ENCODE results near the gene CSNK2A2.

Gene CSNK2A2

GRCh38 chr16:58198803-58199411 lies 1.0 kb upstream of the CSNK2A2 start:
- DNase-seq, result no peak

- no peak for DNase-seq
Observed at GRCh38 chr16:58197314-58198012, 443 bp downstream of the CSNK2A2 start.

GRCh38 chr16:58196898-58197313 lies 1.0 kb downstream of the CSNK2A2 start:
- no peak for DNase-seq

- DNase-seq, result no peak
Observed at GRCh38 chr16:58195771-58196170, 2.1 kb downstream of the CSNK2A2 start.

GRCh38 chr16:58195344-58195743 lies 2.6 kb downstream of the CSNK2A2 start:
- no peak for DNase-seq

- DNase-seq, result no peak
Observed at GRCh38 chr16:58194790-58195189, 3.1 kb downstream of the CSNK2A2 start.

- no peak for DNase-seq
Observed at GRCh38 chr16:58187665-58188421, 10.1 kb downstream of the CSNK2A2 start.

GRCh38 chr16:58187092-58187491 lies 10.8 kb downstream of the CSNK2A2 start:
- no peak for DNase-seq

GRCh38 chr16:58186176-58186944 lies 11.5 kb downstream of the CSNK2A2 start:
- no peak for DNase-seq

GRCh38 chr16:58177353-58177710 lies 20.6 kb downstream of the CSNK2A2 start:
- DNase-seq, result no peak

GRCh38 chr16:58176608-58177352 lies 21.1 kb downstream of the CSNK2A2 start:
- DNase-seq, result no peak

GRCh38 chr16:58170223-58170622 lies 27.7 kb downstream of the CSNK2A2 start:
- no peak for DNase-seq

- DNase-seq, result no peak
Observed at GRCh38 chr16:58160855-58161254, 37.1 kb downstream of the CSNK2A2 start.

- DNase-seq, result no peak
Observed at GRCh38 chr16:58158725-58159124, 39.2 kb downstream of the CSNK2A2 start.

GRCh38 chr16:58157951-58158540 lies 39.9 kb downstream of the CSNK2A2 start:
- DNase-seq, result no peak

- DNase-seq, result no peak
Observed at GRCh38 chr16:58157239-58157638, 40.7 kb downstream of the CSNK2A2 start.

GRCh38 chr16:58155839-58156238 lies 42.1 kb downstream of the CSNK2A2 start:
- no peak for DNase-seq

GRCh38 chr16:58154345-58154744 lies 43.6 kb downstream of the CSNK2A2 start:
- no peak for DNase-seq

GRCh38 chr16:58152246-58152868 lies 45.5 kb downstream of the CSNK2A2 start:
- no peak for DNase-seq

- DNase-seq, result no peak
Observed at GRCh38 chr16:58148526-58148925, 49.4 kb downstream of the CSNK2A2 start.

GRCh38 chr16:58148099-58148498 lies 49.8 kb downstream of the CSNK2A2 start:
- no peak for DNase-seq

- DNase-seq, result no peak
Observed at GRCh38 chr16:58138852-58139251, 59.1 kb downstream of the CSNK2A2 start.

Measured in CD4-positive, alpha-beta T cell treated with Interleukin-15 for 1 hour (primary cell).